NCI-H1694 (cell line): Measurements from ENCODE around the gene EVA1A.

ENCODE experiments used
- DNase-seq: peaks from one replicate; lab custom pipeline; 2025; lab: John Stamatoyannopoulos, UW

Gene EVA1A, protein sequence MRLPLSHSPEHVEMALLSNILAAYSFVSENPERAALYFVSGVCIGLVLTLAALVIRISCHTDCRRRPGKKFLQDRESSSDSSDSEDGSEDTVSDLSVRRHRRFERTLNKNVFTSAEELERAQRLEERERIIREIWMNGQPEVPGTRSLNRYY

DNA sequence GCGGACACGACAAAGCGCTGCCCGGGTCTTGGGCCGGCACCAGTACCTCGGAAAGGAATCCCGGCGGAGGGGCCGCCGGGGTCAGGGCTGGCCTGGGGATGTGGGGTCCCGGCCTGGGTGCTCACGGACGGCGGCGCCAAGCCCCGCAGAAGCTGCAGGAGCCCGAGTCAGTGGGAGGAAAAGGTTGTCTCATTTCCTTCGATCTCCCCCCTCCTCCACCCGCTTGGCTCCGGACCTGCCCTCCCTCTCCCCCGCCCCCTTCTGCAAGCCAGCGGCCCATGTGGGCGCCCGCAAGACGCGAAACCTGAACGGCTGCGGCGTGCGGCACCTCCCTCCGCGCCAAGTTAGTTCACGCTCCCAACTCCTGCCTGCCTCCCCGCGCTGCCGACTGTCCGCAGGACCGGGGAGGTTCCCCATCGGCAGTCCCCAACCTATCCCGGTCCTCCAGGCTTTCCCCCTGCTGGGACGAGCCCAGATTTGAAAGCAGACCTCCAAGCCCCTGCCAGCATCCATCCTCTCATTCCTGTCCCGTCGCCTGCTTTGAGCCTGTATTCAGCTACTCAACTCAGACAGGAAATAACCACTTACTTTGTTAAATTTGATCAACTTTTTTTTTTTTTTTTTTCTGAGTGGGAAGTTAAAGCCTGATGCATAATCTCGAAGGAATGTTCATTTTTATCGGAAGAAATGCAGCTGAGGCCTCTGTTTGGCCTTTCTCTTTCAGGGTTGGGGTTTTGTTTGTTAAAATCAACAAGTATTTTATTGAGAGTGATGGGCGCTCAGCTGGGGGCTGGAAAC, at the start of gene EVA1A:
Gene EVA1A, minus strand, starts transcription at position 172 of the 798 bp plus-strand sequence. CDS start 42,799 bp downstream, outside the sequence.
- no peak for DNase-seq

DNA sequence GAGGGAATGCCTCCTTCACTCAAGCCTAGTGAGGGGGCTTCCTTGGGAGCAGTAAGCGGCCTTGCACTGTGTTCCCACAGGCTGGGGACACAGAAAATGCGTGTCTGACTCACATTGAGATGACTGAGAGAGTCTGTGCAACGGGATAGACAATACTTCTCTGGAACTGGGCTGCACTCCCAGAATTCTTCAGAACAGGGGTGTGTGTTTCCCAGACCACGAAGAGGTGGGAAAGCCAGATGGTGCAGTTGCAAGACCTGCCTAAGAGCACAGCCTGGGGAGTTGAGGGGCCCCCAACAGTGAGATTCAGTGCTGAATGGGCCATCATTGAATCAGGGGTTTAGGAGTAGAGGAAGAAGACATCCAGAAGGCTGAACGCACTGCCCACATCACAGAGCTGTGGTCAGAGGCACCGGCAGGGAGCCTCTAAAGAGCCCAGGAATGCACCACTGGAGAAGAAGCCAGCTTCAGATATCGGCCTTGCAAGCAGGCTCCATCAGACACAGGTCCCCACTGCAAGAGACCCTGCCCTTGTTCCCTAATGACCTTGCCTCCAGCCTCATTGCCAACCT, 49.3 kb upstream of the EVA1A start:
- no peak for DNase-seq

DNA sequence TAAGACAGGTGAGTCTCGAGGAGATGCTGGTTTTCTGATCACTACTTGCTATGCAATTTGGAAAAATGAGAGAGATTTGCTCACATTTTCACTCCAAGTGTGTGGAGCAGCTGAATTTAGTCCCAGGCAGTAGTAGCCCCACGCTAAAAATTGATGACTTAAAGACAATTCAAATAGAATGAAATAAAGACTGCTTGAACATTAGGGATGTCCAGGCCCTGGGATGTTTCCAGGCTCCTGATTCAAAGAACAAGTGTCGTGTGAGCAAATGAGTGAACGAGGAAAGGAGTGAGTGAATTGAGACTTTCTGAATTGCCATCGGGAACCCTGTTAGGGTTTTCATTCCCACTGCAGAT, 48.6 kb upstream of the EVA1A start:
- DNase-seq = no peak

DNA sequence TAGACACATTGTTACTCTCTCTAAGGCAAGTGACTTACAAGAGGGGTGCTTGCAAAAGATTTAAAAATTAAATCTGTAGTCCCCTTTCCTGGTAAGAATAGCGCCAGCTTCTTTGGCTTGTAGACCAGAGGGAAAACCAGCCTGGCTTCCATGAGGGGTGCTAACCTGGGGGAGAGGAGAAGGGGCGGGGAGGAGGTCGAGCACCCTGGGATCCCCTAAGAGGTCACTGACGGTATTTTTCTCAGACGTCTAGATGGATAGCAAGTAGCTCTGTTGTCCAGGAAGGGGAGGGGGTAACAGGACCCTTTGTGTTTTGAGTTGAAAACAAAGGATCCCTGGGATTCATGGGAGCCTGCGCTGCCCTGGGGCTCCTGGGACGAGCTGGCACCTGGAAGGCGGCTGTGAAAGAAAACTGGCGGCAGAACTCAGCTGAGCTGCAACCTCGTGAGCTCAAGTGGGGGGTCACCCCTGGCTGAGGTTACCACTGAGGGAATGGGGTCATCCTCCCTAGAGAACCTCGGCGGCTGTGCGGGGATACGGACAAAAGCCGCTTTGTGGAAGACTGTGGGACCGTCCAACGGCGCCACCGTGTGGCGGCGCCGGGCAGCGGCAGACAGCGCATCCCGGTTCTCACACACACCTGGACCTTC, 48.1 kb upstream of the EVA1A start:
- DNase-seq = peak; percentile 19

DNA sequence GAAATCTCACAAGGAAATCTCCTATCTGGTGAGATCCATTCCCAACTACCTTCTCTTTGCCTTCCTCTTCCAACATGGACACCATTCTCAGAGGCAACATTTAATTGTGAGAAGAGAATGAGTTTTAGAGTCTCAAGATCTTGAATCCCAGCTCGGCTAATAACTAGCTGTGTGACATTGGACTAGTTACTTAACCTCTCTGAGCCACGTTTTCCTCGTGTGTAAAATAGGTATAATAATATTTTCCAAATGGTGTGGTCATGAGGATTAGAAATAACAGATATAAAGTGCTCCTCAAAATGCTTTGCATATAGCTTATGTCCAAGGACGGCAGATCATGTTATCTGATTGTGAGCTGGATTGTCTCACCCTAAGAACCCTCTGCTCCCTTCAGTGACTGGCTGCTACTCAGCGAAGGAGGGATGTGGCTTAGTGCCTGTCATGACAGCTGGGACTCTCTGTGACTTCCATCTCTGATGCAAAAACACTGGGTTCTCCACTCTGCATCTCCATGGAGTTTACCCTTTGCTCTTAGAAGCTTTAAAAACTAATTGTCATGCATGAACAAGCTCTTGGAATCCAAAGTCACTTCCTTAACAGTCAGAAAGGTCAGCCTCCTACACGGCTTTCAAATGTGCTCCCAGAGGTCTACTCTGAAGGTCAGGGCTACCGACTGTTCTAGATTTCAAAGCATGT, 47.4 kb upstream of the EVA1A start:
- no peak for DNase-seq

DNA sequence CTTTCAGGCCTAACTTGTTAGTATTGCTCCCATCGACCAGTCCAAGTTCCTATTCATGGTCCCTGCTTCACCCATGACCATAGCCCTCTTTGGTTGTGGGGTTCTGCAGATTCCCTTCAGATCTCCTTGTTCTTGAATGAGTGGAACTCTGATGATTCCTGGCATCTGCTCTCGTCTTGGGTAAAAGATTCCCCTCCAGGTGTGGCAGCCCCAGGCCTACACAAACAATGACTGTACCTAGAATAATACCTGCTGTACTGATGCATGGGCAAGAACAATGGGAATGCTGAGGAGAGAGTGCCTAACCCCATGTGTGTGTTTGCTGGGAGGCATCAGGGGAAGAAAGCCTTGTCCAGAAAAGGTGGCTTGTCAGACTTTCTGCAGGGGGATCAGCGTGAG, 46.7 kb upstream of the EVA1A start:
- no peak for DNase-seq

DNA sequence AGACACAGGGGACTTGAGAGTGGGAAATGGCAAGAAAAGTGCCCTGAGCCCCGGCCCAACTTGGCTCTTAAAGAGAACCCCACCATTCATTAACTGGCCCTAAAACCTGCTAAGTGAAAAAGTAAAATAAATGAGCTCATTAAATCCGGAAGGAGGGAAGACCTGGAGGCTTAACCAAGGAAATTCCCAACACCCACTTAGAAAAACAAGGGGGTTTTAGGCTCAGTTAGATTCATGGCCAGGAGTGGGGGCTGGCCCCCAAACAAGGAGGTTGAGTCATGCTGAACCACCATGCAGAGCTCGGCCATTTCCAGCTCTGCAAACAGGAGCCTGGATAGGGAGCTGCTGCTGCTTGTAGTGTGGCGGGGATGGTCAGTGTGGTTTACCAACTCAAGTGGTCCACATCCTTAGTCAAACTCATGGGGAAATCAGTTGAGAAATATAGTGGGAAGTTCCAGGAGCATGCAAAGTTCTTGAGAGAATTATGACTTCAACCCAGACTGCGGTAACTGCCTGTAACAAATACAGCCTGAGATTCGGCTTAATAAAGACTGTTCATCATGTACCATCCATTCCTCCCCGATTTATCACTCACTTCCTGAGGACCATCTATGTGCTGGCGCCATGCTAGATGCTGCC, 46.1 kb upstream of the EVA1A start:
- no peak for DNase-seq

DNA sequence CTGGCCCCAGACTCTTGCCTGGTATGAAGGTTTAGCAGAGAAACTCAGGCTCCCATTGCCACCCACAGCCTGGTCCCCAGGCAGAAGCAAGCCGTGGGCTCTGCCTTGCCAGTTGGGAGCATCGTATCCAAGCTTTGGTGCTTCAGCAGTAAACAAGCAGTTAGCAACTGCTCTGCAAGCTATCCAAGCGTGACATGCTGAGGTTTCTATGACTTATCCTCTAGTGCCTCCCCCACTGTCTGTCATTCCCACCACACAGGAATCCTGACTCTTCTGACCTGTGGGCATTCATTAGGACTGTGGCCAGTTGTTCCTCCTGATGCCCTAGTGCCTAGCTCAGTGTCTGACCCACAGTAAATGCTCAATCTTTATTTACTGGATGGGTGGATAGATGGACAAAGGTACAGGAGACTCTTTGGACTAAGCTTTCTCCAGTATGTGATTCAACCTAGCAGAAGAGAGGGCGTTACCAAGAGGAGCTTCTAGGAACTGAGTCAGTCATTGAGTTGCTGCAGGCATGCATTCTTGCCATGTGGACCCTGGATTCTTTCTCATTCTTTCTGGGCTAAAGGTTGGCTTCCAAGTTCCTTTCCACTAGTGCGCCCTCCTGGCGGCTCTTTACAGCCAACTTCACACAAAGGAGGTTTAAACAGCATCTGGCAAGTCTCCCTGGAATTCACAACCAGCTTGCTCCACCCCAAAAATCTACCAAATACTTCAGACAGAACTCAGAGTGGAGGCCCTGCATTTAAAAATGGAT, 45.2 kb upstream of the EVA1A start:
- DNase-seq = peak; percentile 19

DNA sequence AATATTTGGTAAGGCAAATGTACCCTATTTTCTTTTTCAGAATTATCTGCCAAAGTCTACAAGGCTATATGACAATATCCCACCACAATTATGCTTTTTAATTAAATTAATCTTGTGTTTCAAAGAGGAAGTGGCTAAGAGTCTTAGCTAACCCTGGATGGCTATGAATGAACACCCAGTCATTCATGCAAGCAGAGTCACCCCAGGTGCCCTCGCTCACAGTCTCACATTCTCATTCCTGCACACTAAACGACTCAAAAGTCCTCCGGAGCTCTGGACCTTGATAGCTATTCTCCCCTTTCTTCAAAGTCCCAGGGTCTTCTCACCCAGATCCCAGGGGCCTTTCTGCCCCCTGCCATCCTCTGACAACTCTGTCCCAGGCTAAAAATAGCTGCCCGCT, 43.7 kb upstream of the EVA1A start:
- no peak for DNase-seq

DNA sequence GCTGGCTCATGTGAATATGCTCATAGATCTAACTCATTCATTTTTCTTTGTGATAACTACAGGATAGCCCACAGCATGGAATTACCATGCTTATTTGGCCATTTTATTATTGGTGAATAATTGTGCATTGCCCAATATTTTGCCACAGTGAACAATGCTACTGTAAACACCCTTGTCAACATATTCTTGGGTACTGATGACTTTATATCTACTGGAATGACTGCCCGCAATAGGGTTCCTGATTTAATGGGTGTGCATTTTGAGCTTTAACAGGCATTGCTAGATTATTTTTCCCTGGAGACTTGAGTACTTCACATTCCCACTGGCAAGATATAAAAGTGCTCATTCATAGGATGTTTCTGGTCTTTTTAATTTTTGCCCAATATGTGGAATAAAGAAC, 42.7 kb upstream of the EVA1A start:
- DNase-seq = no peak

DNA sequence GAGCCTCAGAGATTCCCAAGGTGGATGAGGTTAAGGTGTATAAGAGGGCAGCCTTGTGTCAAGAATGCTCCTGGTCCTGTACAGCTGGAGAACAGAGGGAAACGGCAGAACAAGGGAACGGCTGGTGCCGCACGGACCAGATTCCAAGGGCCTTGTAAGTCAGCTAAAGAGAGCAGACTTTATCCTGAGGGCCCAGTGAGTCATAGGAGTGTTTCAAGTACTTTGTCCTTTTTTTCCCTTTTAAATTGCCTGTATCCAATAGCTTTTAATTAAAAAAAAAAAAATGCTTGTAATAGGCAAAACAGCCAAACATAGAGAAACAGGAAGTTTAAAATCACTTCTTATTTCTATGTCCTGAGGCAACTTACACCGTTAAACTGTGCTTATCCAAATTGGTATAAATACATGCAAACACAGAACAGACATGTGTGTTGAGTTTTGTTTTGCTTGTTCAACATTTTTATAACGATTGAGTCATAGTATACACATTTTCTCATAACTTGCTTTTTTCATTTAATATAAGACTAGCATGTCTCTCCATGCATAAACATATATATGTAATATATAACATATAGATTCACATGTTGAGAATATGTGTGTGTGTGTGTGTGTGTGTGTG, 42.1 kb upstream of the EVA1A start:
- no peak for DNase-seq

DNA sequence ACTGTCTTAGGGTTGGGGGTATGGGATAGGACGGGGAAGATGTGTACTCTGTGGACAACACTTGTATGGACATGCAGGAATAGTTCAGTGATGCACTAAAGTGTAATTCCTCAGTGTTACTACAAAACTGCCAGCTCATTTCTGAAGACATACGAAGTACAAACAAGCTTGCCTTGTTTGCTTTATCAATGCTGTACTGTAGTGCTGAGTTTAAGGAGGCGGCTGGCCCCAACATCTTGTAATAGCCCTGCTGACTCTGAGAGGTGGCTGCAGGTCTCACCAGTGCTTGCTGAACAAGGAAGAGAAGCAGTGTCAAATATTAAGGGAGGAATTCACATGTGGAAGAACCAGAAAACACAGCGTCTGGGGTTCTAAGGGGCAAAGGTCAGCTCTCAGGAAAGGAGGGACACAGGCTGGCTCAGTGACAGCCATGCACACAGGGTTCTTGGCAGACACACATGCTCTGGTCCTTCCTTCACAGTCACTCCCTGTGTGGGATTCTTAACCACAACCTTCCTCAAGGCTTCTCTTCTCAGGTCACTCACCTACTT, 39.8 kb upstream of the EVA1A start:
- DNase-seq = no peak

DNA sequence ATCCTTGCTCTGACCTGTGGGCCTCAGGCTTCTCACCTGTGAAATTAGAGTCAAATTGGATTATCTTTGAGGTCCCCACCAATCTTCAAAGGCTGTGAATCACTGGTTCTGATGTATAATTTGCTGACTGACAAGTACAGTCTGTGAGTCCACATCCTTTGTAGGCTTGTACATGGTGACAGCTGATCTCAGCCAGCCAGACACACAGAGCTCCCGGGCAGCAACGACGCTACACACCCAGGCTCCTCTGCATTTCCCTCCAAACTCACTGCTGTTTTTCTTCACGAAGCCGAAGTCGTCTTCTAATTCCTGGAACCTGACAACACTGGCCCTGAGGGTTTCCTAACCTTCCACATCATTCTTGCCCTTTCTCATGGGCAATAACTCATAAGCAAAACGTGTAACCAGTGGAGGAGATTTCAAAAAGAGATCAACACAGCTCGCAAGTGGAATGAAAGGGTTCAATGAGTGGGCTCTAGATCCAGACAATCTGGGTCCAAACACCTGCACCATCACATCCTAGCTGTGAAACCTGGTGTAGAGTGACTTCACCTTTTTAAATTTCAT, 37.9 kb upstream of the EVA1A start:
- DNase-seq = no peak

DNA sequence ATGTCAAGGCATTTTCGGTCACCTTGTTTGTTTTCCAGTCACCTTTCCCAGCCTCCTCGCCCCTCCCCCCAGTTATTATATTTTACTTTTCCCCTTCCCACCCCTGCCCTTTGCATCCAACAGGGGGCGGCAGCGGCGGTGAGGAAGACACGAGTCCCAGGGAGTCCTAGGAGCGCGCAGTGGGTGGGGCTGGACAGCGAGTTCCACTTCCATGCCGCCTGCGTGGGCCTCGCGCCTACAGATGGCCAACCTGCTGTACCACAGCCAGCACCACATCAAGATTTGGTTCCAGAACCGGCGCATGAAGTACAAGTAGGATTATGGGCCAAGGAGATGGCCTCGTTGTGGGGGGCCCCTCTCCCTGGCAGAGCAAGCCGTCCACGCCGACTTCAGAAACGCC, 37.2 kb upstream of the EVA1A start:
- DNase-seq = no peak

DNA sequence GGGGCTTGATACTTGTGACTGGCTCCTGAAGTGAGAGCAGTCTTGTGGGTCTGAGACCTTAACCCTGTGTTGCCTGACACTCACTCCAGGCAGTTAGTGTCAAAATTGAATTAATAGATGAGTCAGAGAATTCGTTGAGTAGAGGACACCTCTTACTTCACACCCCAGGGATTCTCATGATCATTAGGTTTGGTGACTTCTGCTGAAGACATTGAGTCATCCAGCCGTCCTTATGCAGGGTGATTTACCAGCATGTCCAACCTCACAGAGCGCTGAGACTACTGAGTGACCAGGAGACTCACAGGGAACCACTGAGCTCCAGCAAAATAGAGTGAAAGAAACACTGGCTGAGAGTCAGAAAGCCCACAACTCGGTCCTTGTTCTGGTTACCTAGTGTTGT, 36.0 kb upstream of the EVA1A start:
- DNase-seq = no peak

DNA sequence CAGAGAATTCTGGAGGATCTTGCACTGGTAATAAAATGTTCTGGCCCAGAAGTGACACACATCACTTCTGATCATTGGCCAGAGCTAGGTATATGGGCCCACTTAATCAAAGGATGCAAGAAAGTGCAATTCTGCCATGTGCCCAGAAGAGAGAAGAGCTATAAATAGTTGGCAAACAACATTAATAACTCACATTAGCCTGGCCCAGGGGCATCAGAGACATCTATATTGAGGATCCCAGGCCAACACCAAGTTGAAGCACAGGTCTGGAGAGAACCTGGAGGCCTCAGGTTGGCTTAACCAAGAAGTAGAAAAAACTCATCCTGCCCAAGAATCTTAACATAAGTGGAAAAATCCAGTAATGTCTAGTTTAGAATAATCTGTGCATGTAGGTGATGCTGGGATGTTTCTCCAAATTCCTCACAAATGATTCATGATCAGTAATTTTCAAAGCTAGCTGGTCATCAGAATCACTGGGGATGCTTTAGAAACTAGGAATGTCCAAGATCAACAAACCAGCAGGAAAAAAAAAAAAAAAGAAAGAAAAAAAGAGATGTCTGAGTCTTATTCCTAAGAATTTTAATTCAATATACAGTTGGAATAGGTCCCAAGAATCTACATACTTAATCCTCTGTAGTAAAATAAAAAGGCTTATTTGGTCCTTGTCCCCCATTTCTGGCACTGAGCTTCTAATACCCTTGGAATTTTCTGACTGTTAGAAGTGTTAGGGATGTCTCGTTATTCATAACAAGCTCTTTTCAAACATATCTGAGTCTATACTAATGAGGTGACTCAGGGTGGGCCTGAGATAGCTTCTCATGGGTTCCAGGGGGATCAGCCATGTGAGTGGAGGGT, 35.0 kb upstream of the EVA1A start:
- DNase-seq = no peak

DNA sequence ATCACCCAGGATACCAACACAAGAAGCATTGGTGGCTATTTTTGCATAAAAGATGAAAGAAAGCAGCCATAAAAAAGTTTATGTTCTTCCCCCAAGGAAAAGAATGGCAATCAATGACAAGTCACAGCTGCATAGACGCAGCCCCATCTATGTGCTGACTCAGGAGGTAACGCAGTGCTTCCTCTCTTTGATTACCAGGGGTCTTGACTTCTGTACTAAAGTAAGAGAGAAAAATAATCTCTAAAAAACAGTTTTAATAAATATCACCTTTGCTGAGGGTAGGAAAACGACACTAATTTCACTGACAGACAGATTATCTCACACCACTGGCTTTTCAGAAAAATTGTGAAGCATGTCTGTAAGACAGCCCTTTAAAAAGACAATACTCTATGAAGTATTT, 33.9 kb upstream of the EVA1A start:
- DNase-seq = no peak

DNA sequence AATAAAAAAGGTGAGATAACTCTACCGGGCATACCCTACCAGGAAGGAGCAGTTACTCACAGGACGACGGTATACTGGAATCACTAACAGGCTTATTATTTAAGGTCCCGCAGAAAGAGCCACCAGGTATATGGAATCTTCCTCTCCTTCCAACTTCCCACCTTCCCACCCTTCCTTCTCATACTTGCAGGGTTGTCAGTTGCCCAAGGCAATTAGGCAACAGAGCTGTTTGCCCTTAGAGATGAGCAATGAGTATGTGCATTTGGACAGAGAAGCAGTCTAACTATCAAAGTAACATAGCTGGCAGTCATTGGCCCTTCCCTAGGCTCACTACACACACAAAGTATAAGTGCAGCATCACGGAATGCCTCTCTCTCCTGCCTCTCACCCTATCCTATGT, 32.1 kb upstream of the EVA1A start:
- no peak for DNase-seq

DNA sequence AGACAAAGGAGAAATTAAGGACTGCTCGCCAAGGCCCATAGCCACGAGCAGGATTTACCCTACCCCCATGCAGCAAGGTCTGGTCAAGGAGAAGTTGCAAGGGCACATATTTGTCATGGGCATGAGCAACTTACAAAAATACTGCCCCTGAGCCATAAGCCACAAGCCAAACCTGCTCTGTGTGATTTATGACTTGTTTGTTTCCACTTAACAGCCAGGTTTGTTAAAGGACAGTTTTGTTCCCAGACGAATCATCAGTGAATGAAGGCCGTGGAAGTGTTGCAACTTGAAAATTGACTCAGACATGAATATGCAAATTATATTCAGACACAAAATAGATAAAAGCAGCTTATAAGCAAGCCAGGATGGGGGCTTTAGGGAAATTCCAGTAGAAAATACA, 31.3 kb upstream of the EVA1A start:
- DNase-seq = no peak
